Amniotic stem cell (primary cell): ENCODE results near the gene MYO7B.

Source experiments
- DNase-seq: peaks from one replicate; lab custom pipeline; 2025; lab: John Stamatoyannopoulos, UW

The MYO7B gene

GRCh38 chr2:127650041-127650784, 114.7 kb downstream of the MYO7B start:
- DNase-seq = no peak

DNA sequence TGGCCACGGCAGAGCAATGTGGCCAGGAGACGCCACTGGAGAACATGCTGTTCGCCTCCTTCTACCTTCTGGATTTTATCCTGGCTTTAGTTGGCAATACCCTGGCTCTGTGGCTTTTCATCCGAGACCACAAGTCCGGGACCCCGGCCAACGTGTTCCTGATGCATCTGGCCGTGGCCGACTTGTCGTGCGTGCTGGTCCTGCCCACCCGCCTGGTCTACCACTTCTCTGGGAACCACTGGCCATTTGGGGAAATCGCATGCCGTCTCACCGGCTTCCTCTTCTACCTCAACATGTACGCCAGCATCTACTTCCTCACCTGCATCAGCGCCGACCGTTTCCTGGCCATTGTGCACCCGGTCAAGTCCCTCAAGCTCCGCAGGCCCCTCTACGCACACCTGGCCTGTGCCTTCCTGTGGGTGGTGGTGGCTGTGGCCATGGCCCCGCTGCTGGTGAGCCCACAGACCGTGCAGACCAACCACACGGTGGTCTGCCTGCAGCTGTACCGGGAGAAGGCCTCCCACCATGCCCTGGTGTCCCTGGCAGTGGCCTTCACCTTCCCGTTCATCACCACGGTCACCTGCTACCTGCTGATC, 115.4 kb downstream of the MYO7B start:
- DNase-seq = no peak

- DNase-seq = no peak
Measured at GRCh38 chr2:127651381-127651809, 115.9 kb downstream of the MYO7B start.

DNA sequence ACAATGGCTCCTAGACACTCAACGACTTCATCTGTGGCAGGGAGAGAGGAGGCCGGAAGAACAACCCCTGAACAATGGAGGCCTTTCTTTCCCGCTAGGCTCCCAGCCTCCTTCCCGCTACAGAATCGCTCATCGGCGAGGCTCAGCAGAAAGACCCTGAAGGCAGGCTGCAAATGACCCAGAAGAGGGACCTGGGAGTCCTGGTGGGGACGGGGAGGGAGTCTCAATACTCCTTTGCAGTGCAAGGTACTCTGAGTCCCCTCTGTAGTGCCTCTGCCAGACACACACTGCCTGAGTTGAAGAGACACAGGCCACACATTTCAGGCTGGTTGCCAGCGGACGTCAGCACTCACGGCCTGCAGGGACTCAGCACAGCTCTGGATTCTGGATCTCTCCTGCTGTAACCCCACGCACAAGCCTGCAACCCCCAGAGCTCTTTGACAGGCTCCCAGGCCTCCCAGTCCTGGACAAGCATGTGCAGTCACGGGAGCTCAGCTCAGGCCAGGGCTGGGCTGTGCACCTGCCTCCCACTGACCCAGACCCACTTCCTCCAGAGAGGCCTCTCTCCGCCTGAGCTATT, 116.6 kb downstream of the MYO7B start:
- no peak for DNase-seq

DNA sequence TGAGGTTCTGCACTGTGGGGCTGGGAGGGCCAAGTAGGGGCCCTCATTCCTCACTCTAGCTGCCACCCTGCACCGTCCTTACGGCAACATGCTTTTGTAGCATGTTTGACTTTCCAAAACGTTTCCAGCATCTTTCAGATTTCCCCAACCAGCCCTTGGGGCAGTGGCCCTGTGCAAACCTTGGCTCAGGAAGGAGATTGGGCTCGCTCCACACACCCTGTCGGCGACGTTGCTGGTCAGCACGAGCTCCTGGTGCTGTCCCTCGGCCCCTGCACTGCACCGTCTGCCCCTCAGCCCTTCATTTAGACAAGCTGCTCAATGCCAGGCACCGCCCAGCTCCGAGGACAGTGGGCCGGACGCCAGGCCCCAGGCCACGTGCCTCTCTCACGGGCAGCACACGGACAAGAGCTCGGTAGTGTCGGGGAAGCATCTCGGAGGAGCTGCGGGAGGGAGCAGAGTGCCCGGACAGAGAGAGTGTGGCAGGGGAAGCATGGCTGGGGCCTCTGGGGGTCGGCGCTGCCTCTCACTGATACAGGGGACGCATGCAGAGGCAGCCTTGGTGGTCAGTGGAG, 117.4 kb downstream of the MYO7B start:
- no peak for DNase-seq

DNA sequence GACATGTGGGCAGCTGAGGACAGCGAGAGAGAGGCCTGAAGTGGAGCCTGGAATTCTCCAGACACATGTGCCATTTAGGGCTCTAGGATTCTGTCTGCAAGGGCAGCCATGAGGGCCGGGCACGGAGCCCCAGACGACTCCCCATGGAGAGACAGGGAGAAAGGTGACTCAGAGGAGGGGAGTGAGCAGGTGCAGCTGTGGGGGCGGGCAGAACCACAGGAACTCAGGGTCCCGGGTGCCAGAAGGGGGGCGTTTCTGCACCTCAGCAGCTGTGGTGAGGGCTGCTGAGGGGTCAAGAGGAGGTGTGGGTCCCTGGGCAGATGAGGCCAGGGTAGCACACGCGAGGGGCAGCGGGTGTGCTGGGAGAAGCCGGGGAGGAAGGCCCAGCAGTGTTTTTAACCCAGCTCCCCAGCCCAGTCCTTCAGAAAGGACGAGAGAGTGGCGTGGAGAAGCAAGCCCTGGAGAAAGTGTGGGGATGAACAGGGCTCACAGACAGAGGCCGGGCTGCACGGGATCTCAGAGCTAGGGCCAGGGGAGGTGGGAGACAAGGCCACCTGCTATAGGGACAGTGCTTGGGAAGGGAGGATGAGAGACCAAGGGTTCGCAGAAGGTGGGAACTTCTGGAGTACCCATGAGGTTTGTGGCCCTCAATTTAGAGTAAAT, 118.1 kb downstream of the MYO7B start:
- no peak for DNase-seq

DNA sequence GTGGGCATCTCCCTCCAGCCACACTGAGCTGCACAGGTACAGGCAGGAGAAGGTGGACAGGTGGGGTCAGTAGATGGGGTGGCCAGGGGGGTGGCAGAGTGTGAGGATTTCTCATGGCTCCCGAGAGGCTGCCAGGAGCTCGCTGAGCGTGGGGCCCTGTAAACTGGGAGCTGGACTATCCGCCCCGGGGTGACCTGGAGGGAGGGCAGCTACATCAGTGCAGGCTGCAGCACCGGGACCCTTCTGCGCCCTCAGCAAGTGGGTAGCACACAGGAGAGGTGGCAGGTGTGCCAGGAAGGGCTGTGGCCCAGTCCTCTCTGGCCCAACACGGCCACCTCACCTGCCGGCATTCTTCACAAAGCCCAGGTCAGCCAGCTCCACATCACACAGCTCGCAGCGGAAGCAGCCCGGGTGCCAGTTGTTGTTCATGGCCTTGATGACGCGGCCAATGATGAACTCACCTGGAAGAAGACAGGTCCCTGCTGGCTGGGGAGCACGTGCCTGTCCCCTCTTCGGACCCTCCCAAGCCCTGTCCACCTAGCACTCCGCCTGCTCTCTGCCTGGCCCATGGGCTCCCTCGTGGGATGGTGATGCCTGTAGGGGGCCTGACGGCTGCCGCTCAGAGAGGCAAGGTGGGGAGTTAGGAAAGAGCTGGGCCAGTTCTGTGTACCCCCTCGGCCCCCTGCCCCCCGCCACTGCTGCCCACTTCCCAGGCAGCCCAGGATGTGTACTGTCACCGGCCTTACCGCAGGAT, 118.8 kb downstream of the MYO7B start:
- DNase-seq = no peak

DNA sequence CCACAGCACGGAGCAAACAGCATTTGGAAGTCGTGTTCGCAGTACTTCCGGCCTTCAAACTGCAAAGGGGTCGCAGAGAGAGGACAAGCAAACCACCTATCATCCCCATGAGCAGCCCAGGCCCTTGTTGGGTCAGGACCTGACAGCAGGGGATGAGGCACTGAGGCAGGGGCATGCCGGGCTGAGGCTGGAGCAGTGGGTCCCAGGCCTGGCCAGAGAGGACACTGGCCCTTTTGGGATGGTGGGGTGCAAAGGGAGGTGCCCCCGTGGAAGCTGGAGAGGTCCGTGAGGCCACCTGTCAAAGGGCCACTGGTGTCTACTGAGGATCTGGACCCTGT, 119.3 kb downstream of the MYO7B start:
- no peak for DNase-seq

DNA sequence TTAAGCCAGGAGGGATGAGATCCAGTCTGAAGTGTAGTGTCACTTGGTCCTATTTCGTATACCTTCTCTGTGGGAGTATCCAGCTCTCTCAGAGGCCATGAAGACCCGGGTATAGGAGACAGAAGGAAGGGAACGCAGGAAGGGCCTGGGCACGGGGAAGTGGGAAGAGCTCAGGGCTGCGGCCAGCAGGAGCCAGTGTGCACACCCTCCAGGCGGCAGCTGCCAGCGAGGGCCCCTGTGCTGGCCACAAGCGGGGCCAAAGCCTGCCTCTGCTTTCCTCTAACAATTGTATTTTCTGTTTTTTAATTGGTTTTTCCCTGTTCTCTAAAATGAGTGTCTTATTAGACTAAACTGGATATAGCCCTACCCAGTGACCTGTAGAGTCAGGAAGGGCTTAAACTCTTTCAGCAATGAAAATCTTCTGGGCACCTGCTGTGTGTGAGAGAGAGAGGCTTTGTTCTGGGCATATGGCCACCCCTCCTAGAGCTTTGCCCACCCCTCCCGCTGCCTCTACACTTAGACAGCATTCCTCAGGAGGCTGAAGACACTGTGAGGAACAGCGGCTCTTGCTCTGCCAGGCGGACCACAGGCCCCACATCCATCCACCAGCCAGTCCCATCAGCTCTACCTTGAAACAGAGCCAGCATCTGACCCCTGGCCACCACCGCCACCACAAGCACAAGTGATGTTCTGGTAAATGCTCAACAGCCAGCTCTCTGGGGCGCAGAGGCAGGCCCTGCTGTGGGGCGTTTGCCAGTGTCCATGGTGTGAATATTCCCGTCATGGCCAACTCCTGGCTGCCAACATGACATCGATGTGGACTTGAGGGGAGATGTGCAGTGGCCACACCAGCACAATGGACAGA, 120.0 kb downstream of the MYO7B start:
- no peak for DNase-seq

GRCh38 chr2:127656569-127657231, 121.2 kb downstream of the MYO7B start:
- DNase-seq = no peak

DNA sequence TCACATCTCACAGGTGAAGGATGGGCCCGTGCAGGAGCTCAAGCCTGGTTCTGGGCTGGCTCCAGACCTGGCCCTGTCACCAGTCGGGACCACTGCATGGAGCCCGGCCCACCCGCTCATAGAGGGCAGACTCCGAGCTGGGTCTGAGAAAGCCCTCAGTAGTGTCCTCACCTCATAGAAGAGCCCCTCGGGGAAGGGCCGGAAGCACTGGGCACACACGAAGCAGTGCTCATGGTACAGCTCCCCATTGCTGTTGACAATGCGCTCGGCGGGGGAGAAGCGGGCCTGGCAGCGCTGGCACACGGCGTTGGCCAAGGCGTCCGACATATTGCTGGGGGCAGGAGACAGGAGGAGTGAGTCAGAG, 121.7 kb downstream of the MYO7B start:
- DNase-seq = no peak

DNA sequence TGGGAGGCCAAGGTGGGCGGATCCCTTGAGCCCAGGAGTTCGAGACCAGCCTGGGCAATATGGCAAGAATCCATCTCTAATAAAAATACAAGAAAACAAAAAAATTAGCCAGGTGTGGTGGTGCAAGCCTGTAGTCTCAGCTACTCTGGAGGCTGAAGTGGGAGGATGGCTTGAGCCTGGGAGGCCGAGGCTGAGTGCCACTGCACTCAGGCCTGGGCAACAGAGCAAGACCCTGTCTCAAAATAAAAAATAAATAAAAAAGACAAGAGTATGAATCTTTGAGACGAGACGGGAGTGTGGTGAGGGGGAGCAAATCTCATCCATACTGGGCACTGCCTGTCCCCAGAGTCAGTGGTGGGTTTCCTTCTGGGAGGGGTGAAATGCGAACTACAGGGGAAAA, 122.7 kb downstream of the MYO7B start:
- no peak for DNase-seq

DNA sequence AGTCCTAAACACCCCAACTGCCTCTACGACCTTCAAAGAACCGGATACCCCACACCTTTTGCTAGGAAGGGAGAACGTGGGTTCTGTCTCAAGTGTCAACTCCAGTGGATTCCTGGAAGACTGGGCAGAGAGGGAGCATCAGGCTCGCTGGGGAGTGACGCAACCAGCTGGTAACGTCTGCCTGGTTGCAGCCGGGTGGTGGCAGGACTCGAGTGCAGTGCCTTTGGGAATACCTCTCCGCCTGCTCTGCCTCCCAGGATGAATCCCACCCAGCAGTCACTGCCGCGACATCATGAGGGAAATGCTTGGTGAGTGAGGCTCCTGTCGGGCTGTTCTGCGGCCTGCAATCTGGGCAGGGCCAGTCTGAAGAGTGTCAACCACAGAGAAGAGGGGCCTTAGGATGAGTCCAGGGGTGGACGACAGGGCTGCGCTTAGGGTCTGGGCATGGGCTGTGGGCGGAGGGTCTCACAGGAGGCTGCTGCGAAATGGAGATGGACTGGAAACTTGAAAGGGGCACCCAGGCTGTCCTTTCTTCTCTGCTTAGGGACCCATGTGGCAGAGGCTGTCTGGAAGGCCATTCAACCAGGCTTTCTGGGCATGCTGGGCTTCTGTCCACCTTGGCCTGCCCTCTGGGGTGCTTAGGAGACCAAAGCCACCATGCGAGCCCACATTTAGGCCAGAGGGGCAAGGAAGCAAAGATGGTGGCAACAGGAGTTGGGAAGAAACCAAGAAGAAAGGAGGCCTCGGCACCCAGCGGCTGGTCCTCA, 123.3 kb downstream of the MYO7B start:
- DNase-seq = no peak

GRCh38 chr2:127659408-127660290, 124.2 kb downstream of the MYO7B start:
- no peak for DNase-seq

DNA sequence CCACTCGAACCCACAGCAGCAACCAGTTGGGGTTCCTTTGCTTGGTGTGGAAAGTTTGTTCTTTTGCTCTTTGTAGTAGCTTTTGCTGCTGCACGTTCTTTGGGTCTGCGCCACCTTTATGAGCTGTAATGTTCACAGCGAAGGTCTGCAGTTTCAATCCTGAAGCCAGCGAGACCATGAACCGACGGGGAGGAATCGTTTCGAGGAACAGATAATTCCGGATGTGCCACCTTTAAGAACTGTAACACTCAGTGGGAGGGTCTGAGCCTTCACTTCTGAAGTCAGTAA, 124.8 kb downstream of the MYO7B start:
- no peak for DNase-seq

GRCh38 chr2:127661072-127661649, 125.7 kb downstream of the MYO7B start:
- no peak for DNase-seq

DNA sequence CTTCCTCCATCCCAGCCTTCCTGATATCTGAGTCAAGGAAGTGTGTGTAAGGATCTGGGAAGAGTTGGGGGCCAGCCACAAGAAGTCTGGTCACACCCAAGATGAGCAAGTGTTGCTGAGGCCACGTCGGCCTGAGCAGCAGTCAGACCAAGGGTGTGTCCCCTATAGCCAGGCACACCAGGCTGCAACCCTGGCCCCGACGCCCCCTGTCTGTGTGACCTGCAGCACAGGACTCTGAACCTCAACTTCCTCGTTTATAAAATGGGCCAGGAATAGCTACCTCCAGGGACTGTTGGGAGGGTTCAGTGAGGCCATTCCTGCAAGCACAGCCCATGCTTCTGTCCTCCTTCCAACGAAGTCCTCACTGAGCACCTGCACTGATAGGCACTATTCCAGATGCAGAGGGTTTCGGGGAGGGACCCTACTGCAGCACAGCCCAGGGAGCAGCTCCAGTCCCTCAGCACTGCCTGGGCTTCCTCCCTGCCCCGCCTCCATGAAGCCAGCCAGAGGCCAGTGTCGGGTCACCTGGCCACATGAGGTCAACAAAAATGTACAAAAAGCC, 126.5 kb downstream of the MYO7B start:
- DNase-seq = no peak

DNA sequence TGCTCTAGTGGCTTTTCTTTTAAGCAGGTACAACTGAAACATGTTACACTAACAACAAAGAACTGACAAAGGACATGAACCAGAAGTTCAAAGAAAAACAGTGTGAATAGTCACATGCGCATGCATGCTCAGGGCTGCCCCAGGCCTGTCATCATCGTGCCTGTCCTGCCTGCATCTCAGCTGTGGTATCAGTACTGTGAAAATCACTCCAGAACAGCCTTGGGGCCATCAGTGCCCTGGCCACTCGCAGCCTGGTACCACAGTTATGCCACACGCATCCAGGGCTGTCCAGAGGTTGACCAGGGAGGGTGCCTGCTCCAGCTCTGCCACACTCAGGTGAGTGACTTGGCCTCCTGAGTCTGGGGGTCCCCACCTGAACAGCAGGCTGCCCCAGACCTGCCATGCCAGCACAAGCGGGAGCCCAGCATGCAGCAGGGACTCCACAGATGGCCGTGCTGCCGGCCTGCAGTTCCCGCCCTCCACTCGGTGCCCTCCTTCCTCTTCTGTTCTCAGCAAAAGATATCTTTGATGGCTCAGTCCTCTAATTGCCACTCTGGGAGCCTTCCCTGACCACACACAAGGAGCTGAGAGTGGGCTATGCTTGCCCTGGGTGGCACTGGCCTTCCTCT, 127.6 kb downstream of the MYO7B start:
- no peak for DNase-seq
